ENCODE measurements around the gene ANKRD44.

GRCh38 chr2:197001921-197002320 is 308.7 kb downstream of the ANKRD44 start:
- no peak for TF ChIP-seq EZH2 (IDR thresholded peaks at IDR 0.05; ENCODE audit: insufficient read depth, poor library complexity, severe bottlenecking)
- TF ChIP-seq EZH2phosphoT487 (IDR thresholded peaks at IDR 0.05; ENCODE audit: insufficient read depth, low read depth), result no peak
